BLaER1 (cell line): ENCODE data around the gene LGALS7B.
"Not testable (repeated sequence)": the region's sequence is repeated elsewhere in the genome, so short reads cannot be mapped to it uniquely, and the experiment has no call there.

Source experiments
- H3K27ac ChIP-seq: shearing (Covaris generic); formaldehyde crosslinking; 2 replicates; pipeline ENCODE4 v1.8.1; 2022
- H3K27me3 ChIP-seq: shearing (Covaris generic); formaldehyde crosslinking; 2 replicates; pipeline ENCODE4 v1.8.1; 2022
- H3K36me3 ChIP-seq: shearing (Covaris generic); formaldehyde crosslinking; 2 replicates; pipeline ENCODE4 v1.8.1; 2022
- H3K4me1 ChIP-seq: shearing (Covaris generic); formaldehyde crosslinking; 2 replicates; pipeline ENCODE4 v1.8.1; 2022
- H3K4me2 ChIP-seq: shearing (Covaris generic); formaldehyde crosslinking; 2 replicates; pipeline ENCODE4 v1.8.1; 2022
- H3K4me3 ChIP-seq: shearing (Covaris generic); formaldehyde crosslinking; 2 replicates; pipeline ENCODE4 v1.8.1; 2022
- H3K9ac ChIP-seq: shearing (Covaris generic); formaldehyde crosslinking; 2 replicates; pipeline ENCODE4 v1.8.1; 2022
- H3K9me3 ChIP-seq: shearing (Covaris generic); formaldehyde crosslinking; 2 replicates; pipeline ENCODE4 v1.8.1; 2022
- H4K20me1 ChIP-seq: shearing (Covaris generic); formaldehyde crosslinking; 2 replicates; pipeline ENCODE4 v1.8.1; 2022
- Cebpa-rat ChIP-seq: shearing (Covaris generic); IDR thresholded peaks from 2 replicates; pipeline ENCODE4 v1.8.1; 2022

Gene LGALS7B

GRCh38 chr19:38819231-38819920 is 30.4 kb downstream of the LGALS7B start:
- Histone ChIP-seq H3K4me2 (no peak overlapping the region), H3K27me3 (no peaks in the 10 kb centered on the region), H3K36me3 (peaks cover 89% of the 10 kb centered on the region), H3K4me1 (peaks cover 8% of the 10 kb centered on the region; the same call in 1 of the 2 replicates), H3K4me3 (no peak overlapping the region), H3K27ac (no peak overlapping the region), H4K20me1 (peaks cover 24% of the 10 kb centered on the region; the same call in 1 of the 2 replicates), H3K9ac (no peak overlapping the region), H3K9me3 (peaks cover 10% of the 10 kb centered on the region)
- no peak for TF ChIP-seq Cebpa-rat

- Histone ChIP-seq H4K20me1 (peaks cover 24% of the 10 kb centered on the region; the same call in 1 of the 2 replicates), H3K36me3 (peaks cover 89% of the 10 kb centered on the region)
- not testable (repeated sequence) for H3K9ac ChIP-seq
These were observed 32.3 kb downstream of the LGALS7B start for GRCh38 chr19:38821230-38821825.

GRCh38 chr19:38825936-38826335 is 36.9 kb downstream of the LGALS7B start:
- H3K4me1 ChIP-seq, H3K4me3 ChIP-seq, H3K27ac ChIP-seq, H3K9ac ChIP-seq, H3K4me2 ChIP-seq, H3K27me3 ChIP-seq, H3K9me3 ChIP-seq, H4K20me1 ChIP-seq: not testable (repeated sequence)
- peaks cover 91% of the 10 kb centered on the region for H3K36me3 ChIP-seq

More at GRCh38 chr19:38821230-38821825, 32.3 kb downstream of the LGALS7B start:
- H3K27me3 ChIP-seq, H3K4me2 ChIP-seq, H3K9me3 ChIP-seq, H3K4me3 ChIP-seq, H3K27ac ChIP-seq, H3K4me1 ChIP-seq: not testable (repeated sequence)

GRCh38 chr19:38826856-38827551 is 38.0 kb downstream of the LGALS7B start:
- TF ChIP-seq Cebpa-rat = no peak
- H3K9me3 ChIP-seq = peaks cover 10% of the 10 kb centered on the region
- no peak overlapping the region for H3K9ac ChIP-seq
- no peak overlapping the region for H3K27ac ChIP-seq
- H3K4me3 ChIP-seq = no peak overlapping the region
- no peak overlapping the region for H3K4me2 ChIP-seq
- no peaks in the 10 kb centered on the region for H3K27me3 ChIP-seq
- no peaks in the 10 kb centered on the region for H4K20me1 ChIP-seq
- peaks cover 81% of the 10 kb centered on the region for H3K36me3 ChIP-seq
- peaks cover 14% of the 10 kb centered on the region for H3K4me1 ChIP-seq

- Histone ChIP-seq H3K4me1 (peaks cover 25% of the 10 kb centered on the region), H3K36me3 (peaks cover 59% of the 10 kb centered on the region)
- H4K20me1 ChIP-seq, H3K27me3 ChIP-seq, H3K4me3 ChIP-seq, H3K9ac ChIP-seq, H3K4me2 ChIP-seq, H3K9me3 ChIP-seq, H3K27ac ChIP-seq: not testable (repeated sequence)
These were observed 40.2 kb downstream of the LGALS7B start for GRCh38 chr19:38829203-38829602.

GRCh38 chr19:38830039-38830733 is 41.2 kb downstream of the LGALS7B start:
- Histone ChIP-seq H3K4me1 (peaks cover 25% of the 10 kb centered on the region), H4K20me1 (peaks cover under 1% of the 10 kb centered on the region; the same call in 1 of the 2 replicates), H3K36me3 (peaks cover 58% of the 10 kb centered on the region), H3K27ac (no peak overlapping the region), H3K4me2 (peak overlapping the region; percentile 93), H3K9me3 (no peaks in the 10 kb centered on the region), H3K9ac (peak overlapping the region; percentile 89; the same call in 1 of the 2 replicates), H3K27me3 (no peaks in the 10 kb centered on the region), H3K4me3 (no peak overlapping the region)
- no peak for TF ChIP-seq Cebpa-rat

GRCh38 chr19:38831142-38831605 is 42.2 kb downstream of the LGALS7B start:
- Histone ChIP-seq H3K27me3 (no peaks in the 10 kb centered on the region), H3K9me3 (no peaks in the 10 kb centered on the region), H3K4me3 (peak overlapping the region; percentile 79), H4K20me1 (peaks cover 10% of the 10 kb centered on the region), H3K9ac (peak overlapping the region; percentile 89), H3K27ac (peak overlapping the region; percentile 88), H3K4me1 (peaks cover 25% of the 10 kb centered on the region), H3K36me3 (peaks cover 58% of the 10 kb centered on the region), H3K4me2 (peak overlapping the region; percentile 93)
- no peak for TF ChIP-seq Cebpa-rat

- Histone ChIP-seq H3K9me3 (no peaks in the 10 kb centered on the region), H4K20me1 (peaks cover 29% of the 10 kb centered on the region), H3K27ac (no peak overlapping the region), H3K4me3 (no peak overlapping the region), H3K4me1 (peaks cover 25% of the 10 kb centered on the region), H3K36me3 (peaks cover 61% of the 10 kb centered on the region), H3K4me2 (peak overlapping the region; percentile 93), H3K27me3 (no peaks in the 10 kb centered on the region), H3K9ac (no peak overlapping the region)
- TF ChIP-seq Cebpa-rat = no peak
These were observed 44.1 kb downstream of the LGALS7B start for GRCh38 chr19:38833092-38833425.

- Histone ChIP-seq H3K4me3 (no peak overlapping the region), H4K20me1 (peaks cover 39% of the 10 kb centered on the region), H3K9ac (no peak overlapping the region), H3K27me3 (no peaks in the 10 kb centered on the region), H3K36me3 (peaks cover 61% of the 10 kb centered on the region), H3K9me3 (no peaks in the 10 kb centered on the region), H3K27ac (no peak overlapping the region), H3K4me1 (peaks cover 25% of the 10 kb centered on the region), H3K4me2 (no peak overlapping the region)
- TF ChIP-seq Cebpa-rat = no peak
These were observed 45.1 kb downstream of the LGALS7B start for GRCh38 chr19:38834104-38834490.
